Measurements from ENCODE around the gene GPAT2.
"Not testable (repeated sequence)": the region's sequence is repeated elsewhere in the genome, so short reads cannot be mapped to it uniquely, and the experiment has no call there.

DNA sequence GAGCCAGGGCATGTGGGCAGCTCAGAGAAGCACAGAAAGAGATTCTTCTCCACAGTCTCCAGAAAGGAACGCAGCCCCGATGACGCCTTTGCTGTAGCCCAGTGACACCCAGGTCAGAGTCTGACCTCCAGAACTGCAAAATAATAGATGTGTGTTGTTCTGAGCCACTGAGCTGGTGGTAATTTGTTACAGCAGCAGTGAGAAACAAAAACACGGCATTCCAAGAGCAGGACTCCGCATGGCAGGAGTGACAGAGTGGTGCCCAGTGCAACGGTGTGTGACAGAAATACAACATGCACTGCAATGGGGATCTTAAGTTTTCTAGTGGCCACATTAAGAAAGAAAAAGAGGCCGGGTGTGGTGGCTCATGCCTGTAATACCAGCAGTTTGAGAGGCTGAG lies 18.7 kb upstream of the GPAT2 start:
- TF ChIP-seq, protein P1, sequence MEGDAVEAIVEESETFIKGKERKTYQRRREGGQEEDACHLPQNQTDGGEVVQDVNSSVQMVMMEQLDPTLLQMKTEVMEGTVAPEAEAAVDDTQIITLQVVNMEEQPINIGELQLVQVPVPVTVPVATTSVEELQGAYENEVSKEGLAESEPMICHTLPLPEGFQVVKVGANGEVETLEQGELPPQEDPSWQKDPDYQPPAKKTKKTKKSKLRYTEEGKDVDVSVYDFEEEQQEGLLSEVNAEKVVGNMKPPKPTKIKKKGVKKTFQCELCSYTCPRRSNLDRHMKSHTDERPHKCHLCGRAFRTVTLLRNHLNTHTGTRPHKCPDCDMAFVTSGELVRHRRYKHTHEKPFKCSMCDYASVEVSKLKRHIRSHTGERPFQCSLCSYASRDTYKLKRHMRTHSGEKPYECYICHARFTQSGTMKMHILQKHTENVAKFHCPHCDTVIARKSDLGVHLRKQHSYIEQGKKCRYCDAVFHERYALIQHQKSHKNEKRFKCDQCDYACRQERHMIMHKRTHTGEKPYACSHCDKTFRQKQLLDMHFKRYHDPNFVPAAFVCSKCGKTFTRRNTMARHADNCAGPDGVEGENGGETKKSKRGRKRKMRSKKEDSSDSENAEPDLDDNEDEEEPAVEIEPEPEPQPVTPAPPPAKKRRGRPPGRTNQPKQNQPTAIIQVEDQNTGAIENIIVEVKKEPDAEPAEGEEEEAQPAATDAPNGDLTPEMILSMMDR (IDR thresholded peaks at IDR 0.05): not testable (repeated sequence)
- TF ChIP-seq POLR2A (IDR thresholded peaks at IDR 0.05): not testable (repeated sequence)
